PC-3 (cell line): ENCODE results near the gene DQX1. TPM values are rescaled to one million over a fixed set of nuclear protein-coding genes. Genes with fewer than 3 reads are reported as not detected.
A peak's percentile ranks its signal among the peaks of the same experiment; 100 is the strongest.

Experiments
- ATAC-seq: fragments of 200-7000 bp; cut with Tn5 transposase; 2 replicates; pipeline ENCODE4 v1.9.1; 2020; ENCODE audit warnings: mild to moderate bottlenecking, moderate library complexity
- Bru-seq: library from RNA; stranded (reverse); fragments of 400-500 nt; gene quantifications from one replicate; lab custom pipeline; 2021; lab: Mats Ljungman, UMichigan
- BruChase-seq, 2 experiments: library from RNA; stranded (reverse); fragments of 400-500 nt; gene quantifications; one replicate each; lab custom pipeline; 2021; lab: Mats Ljungman, UMichigan
- BruUV-seq: library from RNA; stranded (reverse); fragments of 400-500 nt; replicated peaks from 2 replicates; lab custom pipeline; 2021; lab: Mats Ljungman, UMichigan
- CTCF ChIA-PET: fragments of 300-600 bp; sonication (Branson Sonifier 250); formaldehyde crosslinking; loops from one replicate; lab custom pipeline; 2022; ENCODE audit warnings: antibody characterized with exemption; lab: Charles Lee
- POLR2A ChIA-PET: fragments of 300-600 bp; sonication (Branson Sonifier 250); formaldehyde crosslinking; loops from one replicate; lab custom pipeline; 2022; ENCODE audit warnings: antibody characterized with exemption; ENCODE audit not compliant: unreplicated experiment; lab: Charles Lee
- DNase-seq: peaks from one replicate; pipeline ENCODE4 v3.0.0-alpha.2; 2015
- H2AFZ ChIP-seq: fragments of 300-600 bp; sonication (generic); 2 replicates; pipeline ENCODE4 v1.6.0; 2016; ENCODE audit warnings: antibody characterized with exemption, low read length
- H3F3A ChIP-seq: fragments of 300-600 bp; sonication (generic); one replicate; pipeline ENCODE4 v1.6.0; 2017; ENCODE audit warnings: antibody characterized with exemption, low read length, control low read depth, mild to moderate bottlenecking; ENCODE audit not compliant: unreplicated experiment
- H3K27ac ChIP-seq: fragments of 300-600 bp; sonication (generic); 2 replicates; pipeline ENCODE4 v1.5.1; 2016; ENCODE audit warnings: mild to moderate bottlenecking, low read length
- H3K27me3 ChIP-seq: fragments of 300-600 bp; sonication (generic); 2 replicates; pipeline ENCODE4 v1.6.1; 2016; ENCODE audit warnings: low read length, mixed read lengths
- H3K36me3 ChIP-seq: fragments of 300-600 bp; sonication (generic); 2 replicates; pipeline ENCODE4 v1.6.1; 2016; ENCODE audit warnings: low read depth, mixed run types, low read length, mixed read lengths
- H3K4me1 ChIP-seq: fragments of 300-600 bp; sonication (generic); 2 replicates; pipeline ENCODE4 v1.5.1; 2016; ENCODE audit warnings: low read length; ENCODE audit not compliant: insufficient read depth
- H3K4me2 ChIP-seq: fragments of 300-600 bp; sonication (generic); 2 replicates; pipeline ENCODE4 v1.6.0; 2016; ENCODE audit warnings: low read length
- H3K4me3 ChIP-seq: fragments of 300-600 bp; sonication (generic); 2 replicates; pipeline ENCODE4 v1.5.1; 2016; ENCODE audit warnings: mild to moderate bottlenecking, low read length, mixed read lengths
- H3K79me2 ChIP-seq: fragments of 300-600 bp; sonication (generic); 2 replicates; pipeline ENCODE4 v1.6.1; 2017; ENCODE audit warnings: low read length, mixed read lengths
- H3K9ac ChIP-seq: fragments of 300-600 bp; sonication (generic); 2 replicates; pipeline ENCODE4 v1.6.0; 2016; ENCODE audit warnings: mild to moderate bottlenecking, low read length
- H3K9me2 ChIP-seq: fragments of 300-600 bp; sonication (generic); replicated peaks from 2 replicates; pipeline ENCODE4 v1.6.1; 2016; ENCODE audit warnings: mixed run types, low read length, mixed read lengths
- H3K9me3 ChIP-seq: fragments of 300-600 bp; sonication (generic); 2 replicates; pipeline ENCODE4 v1.6.1; 2016; ENCODE audit warnings: low read length, mixed read lengths
- H4K20me1 ChIP-seq: fragments of 300-600 bp; sonication (generic); 2 replicates; pipeline ENCODE4 v1.6.1; 2016; ENCODE audit warnings: low read length, mixed read lengths
- EZH2 ChIP-seq: fragments of 300-600 bp; sonication (generic); IDR thresholded peaks from one replicate; pipeline ENCODE4 v1.6.1; 2017; ENCODE audit warnings: antibody characterized with exemption, mild to moderate bottlenecking, low read length; ENCODE audit not compliant: unreplicated experiment
- EZH2phosphoT487 ChIP-seq: fragments of 300-600 bp; sonication (generic); IDR thresholded peaks from 2 replicates; pipeline ENCODE4 v1.6.1; 2018; ENCODE audit warnings: mild to moderate bottlenecking, antibody characterized with exemption, low read length, borderline replicate concordance
- intact Hi-C: fragments of 100-400 bp; cut with micrococcal nuclease; formaldehyde crosslinking; loops from 2 replicates; pipeline ENCODE4 v1.9.0; 2023
- long read RNA-seq: library from polyadenylated mRNA; unstranded; transcript quantifications from one replicate; pipeline ENCODE4 v2.0.0, GENCODE V29; 2021; ENCODE audit not compliant: unreplicated experiment
- total RNA-seq: library from RNA; depleted of rRNA; stranded (reverse); fragments of >200 nt; gene quantifications from 2 replicates; pipeline ENCODE4 v1.2.3, GENCODE V29; 2014; rRNA removed
- TF ChIP-seq, protein P1 (sequence below): fragments of 300-600 bp; sonication (generic); conservative IDR thresholded peaks from 2 replicates; pipeline ENCODE4 v1.5.1; 2017; ENCODE audit warnings: antibody characterized with exemption, low read depth, mild to moderate bottlenecking, low read length

The DQX1 gene
- total RNA-seq (0.07 and 0.63 TPM in 2 replicates), Bru-seq, nascent RNA (percentile 43 among the genes with signal in this experiment), BruChase-seq, experiment 1, labeled RNA remaining after a 6-hour chase (percentile 41 among the genes with signal in this experiment), BruChase-seq, experiment 2, labeled RNA remaining after a 2-hour chase (percentile 35 among the genes with signal in this experiment)
- long read RNA-seq, partial matches to known transcripts: 1 of 2 reads
- long read RNA-seq, other reads (novel, unspliced or antisense): 1 of 2 reads

DNA sequence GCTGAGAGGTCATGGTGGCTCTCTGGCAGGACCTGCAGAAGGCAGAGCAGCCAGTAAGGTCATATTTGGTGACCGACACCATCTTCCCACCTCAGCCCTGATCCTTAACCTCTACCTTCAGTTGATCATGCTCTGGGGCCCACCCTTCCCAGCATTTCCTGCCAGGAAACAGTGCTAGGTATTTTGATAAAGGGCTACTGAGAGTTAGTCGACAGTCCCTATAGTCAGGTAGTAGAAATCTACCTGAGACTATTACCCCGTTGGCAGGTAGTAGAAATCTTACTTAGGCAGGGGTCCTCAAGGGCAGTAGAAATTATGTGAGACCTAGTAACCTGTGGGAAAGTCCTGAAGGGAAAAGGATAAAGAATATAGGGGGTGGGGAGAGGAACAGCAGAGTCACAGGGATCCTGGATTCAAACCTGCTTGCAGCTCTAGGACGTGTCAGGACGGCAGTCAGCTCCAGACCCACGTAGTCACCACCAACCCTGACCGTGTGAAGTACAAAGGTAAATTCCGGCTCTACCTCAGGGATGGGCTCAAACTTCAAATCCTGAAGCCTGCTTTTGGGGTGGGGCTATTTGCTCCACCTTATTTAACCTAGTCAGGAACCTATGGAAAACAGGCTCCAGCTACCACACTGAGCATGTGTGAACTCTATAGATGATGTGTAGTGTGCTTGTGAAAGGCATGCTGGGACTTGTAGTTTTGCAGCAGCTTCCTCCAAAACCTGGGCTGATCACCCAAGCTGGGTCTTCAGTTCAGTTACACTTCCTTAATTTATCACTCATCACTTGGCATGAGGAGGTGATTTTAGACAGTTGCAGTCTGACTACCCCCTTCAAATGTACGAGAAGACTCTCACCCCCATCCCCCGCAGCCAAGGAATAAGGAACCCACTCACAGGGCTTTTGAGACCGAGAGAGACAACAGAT is at the start of gene DQX1:
DQX1 (minus strand) TSS at position 515 of the 932 bp plus-strand sequence; CDS start at position 13, 502 bp downstream.
- peaks cover 36% of the 10 kb centered on the region for H3K79me2 ChIP-seq
- no TSS peak for BruUV-seq
- no peak within 1 kb of the TSS for H3K4me3 ChIP-seq
- H3F3A ChIP-seq: no peaks in the 10 kb centered on the region
- H3K27me3 ChIP-seq: no peaks in the 10 kb centered on the region
- no peaks in the 10 kb centered on the region for H3K9me3 ChIP-seq
- no peak for ATAC-seq
- no peak within 1 kb of the TSS for H3K4me2 ChIP-seq
- no peak within 1 kb of the TSS for H3K27ac ChIP-seq
- DNase-seq: peak; percentile 56
- no peak within 1 kb of the TSS for H2AFZ ChIP-seq
- peaks cover 26% of the 10 kb centered on the region for H3K36me3 ChIP-seq
- TF ChIP-seq, protein P1, sequence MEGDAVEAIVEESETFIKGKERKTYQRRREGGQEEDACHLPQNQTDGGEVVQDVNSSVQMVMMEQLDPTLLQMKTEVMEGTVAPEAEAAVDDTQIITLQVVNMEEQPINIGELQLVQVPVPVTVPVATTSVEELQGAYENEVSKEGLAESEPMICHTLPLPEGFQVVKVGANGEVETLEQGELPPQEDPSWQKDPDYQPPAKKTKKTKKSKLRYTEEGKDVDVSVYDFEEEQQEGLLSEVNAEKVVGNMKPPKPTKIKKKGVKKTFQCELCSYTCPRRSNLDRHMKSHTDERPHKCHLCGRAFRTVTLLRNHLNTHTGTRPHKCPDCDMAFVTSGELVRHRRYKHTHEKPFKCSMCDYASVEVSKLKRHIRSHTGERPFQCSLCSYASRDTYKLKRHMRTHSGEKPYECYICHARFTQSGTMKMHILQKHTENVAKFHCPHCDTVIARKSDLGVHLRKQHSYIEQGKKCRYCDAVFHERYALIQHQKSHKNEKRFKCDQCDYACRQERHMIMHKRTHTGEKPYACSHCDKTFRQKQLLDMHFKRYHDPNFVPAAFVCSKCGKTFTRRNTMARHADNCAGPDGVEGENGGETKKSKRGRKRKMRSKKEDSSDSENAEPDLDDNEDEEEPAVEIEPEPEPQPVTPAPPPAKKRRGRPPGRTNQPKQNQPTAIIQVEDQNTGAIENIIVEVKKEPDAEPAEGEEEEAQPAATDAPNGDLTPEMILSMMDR: no peak
- TF ChIP-seq EZH2 (no peak), EZH2phosphoT487 (no peak)
- H4K20me1 ChIP-seq: 0 out of 2 replicates have a peak, but pooled peaks cover 7% of the 10 kb centered on the region
- intact Hi-C loops: no loop called here
- peaks cover 14% of the 10 kb centered on the region for H3K4me1 ChIP-seq
- ChIA-PET POLR2A (no interaction called here), CTCF (no interaction called here)
- H3K9ac ChIP-seq: no peak within 1 kb of the TSS
- no peaks in the 10 kb centered on the region for H3K9me2 ChIP-seq

DNA sequence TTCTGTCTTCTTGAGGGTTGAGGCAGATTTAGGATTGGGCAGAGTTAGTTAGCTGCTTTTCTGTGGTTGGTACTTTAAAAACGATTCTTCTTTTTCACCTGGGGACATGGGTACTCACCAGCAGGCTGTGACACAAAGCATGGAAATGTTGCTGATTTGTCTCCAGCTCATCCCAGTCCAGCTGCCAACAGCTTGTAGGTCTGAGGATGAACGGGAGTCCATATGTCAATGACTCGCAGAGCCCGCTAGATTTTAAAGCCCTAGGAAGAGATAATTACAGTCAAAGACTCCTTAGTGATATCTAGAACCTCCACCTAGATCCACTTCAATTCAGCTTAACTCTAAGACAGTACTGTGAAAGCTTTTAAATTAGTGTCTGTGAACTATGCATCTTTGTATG is 49.3 kb upstream of the DQX1 start:
- intact Hi-C loops: no loop called here
- Histone ChIP-seq H3K9me3 (no peaks in the 10 kb centered on the region), H2AFZ (no peak overlapping the region), H3K4me1 (peaks cover 10% of the 10 kb centered on the region), H3K27me3 (no peaks in the 10 kb centered on the region), H3K36me3 (no peaks in the 10 kb centered on the region), H3K9me2 (no peaks in the 10 kb centered on the region), H3K79me2 (no peaks in the 10 kb centered on the region), H3K9ac (no peak overlapping the region), H3K4me3 (no peak overlapping the region), H3K27ac (no peak overlapping the region), H4K20me1 (no peaks in the 10 kb centered on the region), H3F3A (peaks cover 4% of the 10 kb centered on the region), H3K4me2 (no peak overlapping the region)
- TF ChIP-seq EZH2: no peak
- TF ChIP-seq, protein P1: no peak
- no peak for TF ChIP-seq EZH2phosphoT487
- CTCF ChIA-PET: no interaction called here
- no TSS peak for BruUV-seq
- DNase-seq (no peak), ATAC-seq (no peak)
- POLR2A ChIA-PET: no interaction called here
